Left lung (tissue), 10 donors: ENCODE data around the gene TMEM138. TPM values are rescaled to one million over a fixed set of nuclear protein-coding genes. Genes with fewer than 3 reads are reported as not detected.

Source experiments
- ATAC-seq: fragments of 200-7000 bp; cut with Tn5 transposase; one replicate; pipeline ENCODE4 v1.9.1; 2020; ENCODE audit warnings: moderate library complexity
- DNase-seq, 4 donors: peaks; one replicate each; pipeline ENCODE4 v3.0.0-alpha.2; 2013 to 2020
- H3K27ac ChIP-seq, 2 donors: fragments of 200-600 bp; sonication (generic) in 1 of 2; one replicate each; pipeline versions ENCODE4 v1.5.0 to v1.8.0; 2020 to 2021
- H3K27me3 ChIP-seq, 2 donors: fragments of 200-600 bp; sonication (generic) in 1 of 2; one replicate each; pipeline versions ENCODE4 v1.5.0 to v1.8.0; 2020 to 2021
- H3K36me3 ChIP-seq, 2 donors: fragments of 200-600 bp; sonication (generic) in 1 of 2; one replicate each; pipeline versions ENCODE4 v1.5.0 to v1.8.0; 2020 to 2021
- H3K4me1 ChIP-seq, 2 donors: fragments of 200-600 bp; one replicate each; pipeline ENCODE4 v1.8.0; 2021
- H3K4me3 ChIP-seq, 2 donors: fragments of 200-600 bp; sonication (generic) in 1 of 2; one replicate each; pipeline versions ENCODE4 v1.5.0 to v1.8.0; 2020 to 2021; ENCODE audit warnings: mild to moderate bottlenecking in 1 of 2
- H3K9me3 ChIP-seq, 2 donors: fragments of 200-600 bp; sonication (generic) in 1 of 2; one replicate each; pipeline versions ENCODE4 v1.5.0 to v1.8.0; 2020 to 2021
- intact Hi-C, 2 donors: fragments of 100-400 bp; cut with DNase I; formaldehyde crosslinking; loops; one replicate each; pipeline versions ENCODE4 v1.11.2 to v1.14.2; 2022
- polyA plus RNA-seq, 6 donors: library from polyadenylated mRNA; unstranded; fragments of 120-200 nt; gene quantifications; one replicate each; pipeline ENCODE4 v1.2.1, GENCODE V29; 2013; ENCODE audit not compliant: insufficient read length in 6 of 6
- total RNA-seq, 2 donors: library from RNA; stranded (reverse); fragmentation: NEBNext Ultra II Directional; extraction: Animal tissue kit (Norgen Biotek cat#: 25700); gene quantifications; one replicate each; pipeline ENCODE4 v1.2.1, GENCODE V29; 2021
- TF ChIP-seq, protein P1 (sequence below), 2 donors: fragments of 200-600 bp; sonication (generic) in 1 of 2; IDR thresholded peaks; one replicate each; pipeline versions ENCODE4 v1.5.0 to v1.8.0; 2021; ENCODE audit warnings: antibody characterized with exemption in 2 of 2
- donor health status: DM: no; HTN: yes; CAD: no.
- donor health status: DM: no; HTN: no; CAD: no.

Gene TMEM138
- total and polyA plus RNA-seq, 8 donors, result 37.5 to 50.5 (median 43.2) TPM

DNA sequence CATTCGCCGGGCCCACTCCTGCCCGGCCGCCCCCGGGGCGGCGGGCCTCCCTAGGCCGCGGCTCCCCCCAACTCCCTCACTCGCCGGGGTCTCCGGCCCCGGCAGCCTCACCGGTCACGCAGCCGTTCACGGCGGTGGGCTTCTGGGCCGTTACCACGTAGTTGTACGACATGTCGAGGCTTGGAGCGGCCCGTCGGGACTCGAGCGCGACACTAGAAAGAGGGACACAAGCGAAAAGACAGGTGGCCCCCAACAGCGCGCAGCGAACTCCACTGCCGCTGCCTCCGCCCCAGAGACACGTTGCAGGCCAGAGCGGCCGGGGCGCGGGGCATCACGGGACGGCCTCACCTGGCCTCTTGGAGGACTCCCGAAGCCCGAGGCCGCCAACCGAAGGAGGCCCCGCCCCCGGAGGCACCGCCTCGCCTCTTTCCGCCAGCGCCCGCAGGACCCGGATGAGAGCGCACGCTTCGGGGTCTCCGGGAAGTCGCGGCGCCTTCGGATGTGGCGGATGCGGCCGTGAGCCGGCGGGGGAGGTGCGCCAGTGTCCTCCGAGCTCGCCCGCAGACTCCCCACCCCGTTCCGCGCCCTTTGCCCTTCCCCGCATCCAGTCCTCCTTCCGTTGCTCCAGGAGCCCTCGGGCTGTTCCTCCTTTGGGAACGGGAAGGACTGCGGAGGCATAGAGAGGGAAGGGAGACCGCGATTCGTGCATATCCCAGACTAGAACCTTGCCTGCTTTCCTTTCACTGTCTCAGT is 29.2 kb upstream of the TMEM138 start, which contains the start of the genes DDB1 and TKFC:
TSS of gene DDB1 (minus strand) at position 309 of the 753 bp plus-strand sequence. CDS start at position 172, 137 bp downstream.
TSS of gene TKFC (plus strand) at position 432 of the 753 bp plus-strand sequence. CDS start 1,501 bp downstream, outside the sequence.
- TF ChIP-seq, protein P1, sequence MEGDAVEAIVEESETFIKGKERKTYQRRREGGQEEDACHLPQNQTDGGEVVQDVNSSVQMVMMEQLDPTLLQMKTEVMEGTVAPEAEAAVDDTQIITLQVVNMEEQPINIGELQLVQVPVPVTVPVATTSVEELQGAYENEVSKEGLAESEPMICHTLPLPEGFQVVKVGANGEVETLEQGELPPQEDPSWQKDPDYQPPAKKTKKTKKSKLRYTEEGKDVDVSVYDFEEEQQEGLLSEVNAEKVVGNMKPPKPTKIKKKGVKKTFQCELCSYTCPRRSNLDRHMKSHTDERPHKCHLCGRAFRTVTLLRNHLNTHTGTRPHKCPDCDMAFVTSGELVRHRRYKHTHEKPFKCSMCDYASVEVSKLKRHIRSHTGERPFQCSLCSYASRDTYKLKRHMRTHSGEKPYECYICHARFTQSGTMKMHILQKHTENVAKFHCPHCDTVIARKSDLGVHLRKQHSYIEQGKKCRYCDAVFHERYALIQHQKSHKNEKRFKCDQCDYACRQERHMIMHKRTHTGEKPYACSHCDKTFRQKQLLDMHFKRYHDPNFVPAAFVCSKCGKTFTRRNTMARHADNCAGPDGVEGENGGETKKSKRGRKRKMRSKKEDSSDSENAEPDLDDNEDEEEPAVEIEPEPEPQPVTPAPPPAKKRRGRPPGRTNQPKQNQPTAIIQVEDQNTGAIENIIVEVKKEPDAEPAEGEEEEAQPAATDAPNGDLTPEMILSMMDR (IDR thresholded peaks at IDR 0.05), result no peak
- no peaks in the 10 kb centered on the region for H3K27me3 ChIP-seq
- intact Hi-C loops, result loop anchor here in 1 of 2 donors (5.0 kb wide), 1 partner anchor 34 kb away; no protein-coding TSS in a partner anchor

DNA sequence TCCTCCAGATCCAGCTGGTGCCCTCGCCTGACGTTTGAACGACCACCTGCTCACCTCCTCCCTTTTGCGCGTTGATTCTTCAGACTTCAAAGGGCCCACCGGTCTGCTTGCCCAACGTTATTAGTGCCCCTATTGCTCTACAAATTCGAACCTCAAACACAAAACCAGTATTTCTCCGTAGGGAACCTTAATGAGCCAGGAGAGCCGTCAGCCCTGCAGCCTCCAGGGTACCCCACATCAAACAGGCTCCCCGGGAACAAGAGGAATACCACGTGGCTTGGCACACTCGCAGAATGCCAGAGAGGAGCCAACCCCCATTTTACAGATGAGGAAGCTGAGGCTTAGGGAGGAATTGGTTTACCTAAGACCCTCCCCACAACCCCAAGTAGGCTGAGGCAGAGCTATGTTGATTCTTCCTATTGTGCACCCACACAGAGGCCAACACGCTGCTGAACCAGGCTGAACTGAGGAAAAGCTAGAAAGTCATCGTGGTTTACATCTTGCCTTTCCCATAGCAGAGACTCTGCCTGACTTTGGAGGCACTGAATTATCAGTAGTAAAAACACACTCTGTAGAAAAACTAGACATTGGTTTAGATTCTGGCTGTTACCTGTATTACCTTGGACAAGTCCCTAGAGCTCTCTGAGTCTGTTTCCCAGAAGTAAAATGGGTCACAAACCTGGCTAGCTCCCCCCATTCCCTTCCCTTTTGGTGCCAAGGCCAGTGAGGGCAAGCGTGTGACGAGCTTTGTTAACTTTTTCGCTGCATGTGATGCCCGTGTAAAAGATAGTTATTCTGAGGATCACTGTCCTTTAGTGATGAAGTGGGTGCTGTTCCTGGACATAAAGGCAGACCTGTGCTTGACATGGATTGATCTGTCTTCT is 28.4 kb upstream of the TMEM138 start:
- TF ChIP-seq, protein P1 (IDR thresholded peaks at IDR 0.05), result no peak
- intact Hi-C loops, result loop anchor here in 1 of 2 donors (5.0 kb wide), 1 partner anchor 34 kb away; no protein-coding TSS in a partner anchor
- Histone ChIP-seq H3K27me3 (no peaks in the 10 kb centered on the region), H3K9me3 (no peaks in the 10 kb centered on the region), H3K27ac (peak overlapping the region; percentile 84 to 91), H3K4me1 (peaks cover 6 to 42% of the 10 kb centered on the region in 2 donors), H3K36me3 (peaks cover 0 to 13% of the 10 kb centered on the region in 2 donors), H3K4me3 (peak overlapping the region; percentile 97 to 100)
- DNase-seq, result peak in 1 of 4 donors; percentile 30
- no peak for ATAC-seq

More for the DNA sequence above, 29.2 kb upstream of the TMEM138 start, which contains the start of the genes DDB1 and TKFC:
- Histone ChIP-seq H3K4me1 (peaks cover 6 to 42% of the 10 kb centered on the region in 2 donors), H3K4me3 (peak within 1 kb of the TSS; percentile 97 to 100), H3K36me3 (peaks cover 0 to 20% of the 10 kb centered on the region in 2 donors), H3K9me3 (no peaks in the 10 kb centered on the region), H3K27ac (peak within 1 kb of the TSS; percentile 84 to 91)
- DNase-seq (peak; percentile 92 to 99 (median 96)), ATAC-seq (peak; percentile 97)

DNA sequence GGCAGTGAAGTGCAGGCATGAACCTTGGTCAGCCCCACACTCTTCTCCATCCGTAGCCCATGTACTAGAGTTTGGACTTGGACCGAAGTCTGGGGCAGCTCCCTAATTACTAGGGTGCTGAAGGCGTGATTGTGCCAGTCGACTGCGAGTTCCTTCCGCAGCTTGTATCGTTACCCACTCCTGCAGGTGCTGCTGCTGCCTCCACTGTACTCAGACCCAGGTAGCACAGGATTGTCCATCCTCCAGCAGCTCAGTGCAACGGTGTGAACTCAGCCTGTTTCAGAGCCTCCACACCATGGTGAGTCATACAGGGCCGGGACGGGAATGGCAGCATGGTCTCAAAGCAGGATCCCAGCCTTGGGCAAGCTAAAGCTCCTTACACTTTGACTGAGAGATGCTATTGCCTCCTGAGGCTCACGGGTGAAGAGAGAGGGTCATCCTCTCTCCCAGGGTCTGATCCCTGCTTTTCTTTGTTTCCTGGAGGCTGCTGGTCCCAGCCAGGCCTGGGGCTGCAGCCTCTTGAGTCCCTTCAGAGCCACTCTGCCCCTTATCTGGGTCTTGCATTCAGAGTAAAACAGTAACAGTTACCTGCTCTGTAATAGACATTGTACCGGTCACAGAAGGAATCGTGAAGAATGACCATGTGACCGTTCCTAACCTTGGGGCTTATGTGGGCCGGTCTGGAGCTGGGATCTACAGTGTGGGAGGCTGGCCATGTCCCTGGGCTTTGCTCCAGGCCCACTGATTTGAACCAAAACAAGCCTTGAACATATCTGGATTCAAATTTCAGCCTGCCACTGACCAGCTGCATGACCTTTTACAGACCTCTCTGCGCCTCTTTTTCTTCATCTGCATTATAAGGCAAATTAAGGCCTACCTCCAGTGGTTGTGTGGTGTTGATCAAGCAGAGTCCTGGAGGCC is 27.5 kb upstream of the TMEM138 start:
- TF ChIP-seq, protein P1 (IDR thresholded peaks at IDR 0.05), result no peak
- no peak for ATAC-seq
- Histone ChIP-seq H3K36me3 (peaks cover 0 to 13% of the 10 kb centered on the region in 2 donors), H3K9me3 (no peaks in the 10 kb centered on the region), H3K27me3 (no peaks in the 10 kb centered on the region), H3K27ac (peak overlapping the region in 1 of 2 donors; percentile 15), H3K4me3 (no peak overlapping the region), H3K4me1 (peaks cover 6 to 42% of the 10 kb centered on the region in 2 donors)
- DNase-seq, result peak in 1 of 4 donors; percentile 32
- intact Hi-C loops, result loop anchor here in 1 of 2 donors (5.0 kb wide), 1 partner anchor 33 kb away; no protein-coding TSS in a partner anchor

DNA sequence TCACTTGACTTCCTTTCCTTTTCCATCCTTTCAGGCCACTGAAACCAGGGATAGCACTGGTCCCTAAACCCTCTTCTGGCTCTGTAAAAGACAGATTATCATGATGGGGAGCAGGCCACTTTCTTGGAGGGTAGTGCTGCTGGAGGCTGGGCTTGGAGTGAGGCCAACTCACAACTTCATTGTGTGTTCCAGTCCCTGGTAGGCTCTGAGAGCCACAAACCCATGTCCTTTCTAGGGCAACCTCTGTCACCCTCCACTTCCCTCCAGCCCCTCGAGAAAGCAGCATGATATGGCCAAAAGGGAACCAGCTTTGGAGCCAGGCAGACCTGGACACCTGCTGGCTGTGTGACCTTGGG is 26.8 kb upstream of the TMEM138 start:
- Histone ChIP-seq H3K9me3 (no peaks in the 10 kb centered on the region), H3K4me1 (peaks cover 6 to 42% of the 10 kb centered on the region in 2 donors), H3K27ac (peak overlapping the region in 1 of 2 donors; percentile 15), H3K4me3 (no peak overlapping the region), H3K27me3 (no peaks in the 10 kb centered on the region), H3K36me3 (peaks cover 0 to 14% of the 10 kb centered on the region in 2 donors)
- TF ChIP-seq, protein P1 (IDR thresholded peaks at IDR 0.05), result no peak
- DNase-seq (peak in 1 of 4 donors; percentile 30), ATAC-seq (no peak)
- intact Hi-C loops, result no loop called here
